Body of pancreas (tissue), 4 donors: Measurements from ENCODE around the gene CCDC68.

Source experiments
- POLR2A ChIP-seq, 3 donors: fragments of 450-650 bp; IDR thresholded peaks; one replicate each; pipeline ENCODE4 v1.6.1; 2016; ENCODE audit warnings: antibody characterized with exemption in 3 of 3, mild to moderate bottlenecking in 2 of 3
- TF ChIP-seq, protein P1 (sequence below), 7 experiments: fragments of 450-650 bp in 4 of 7; fragments of 200-600 bp in 3 of 7; sonication (generic) in 3 of 7; IDR thresholded peaks; one replicate each; pipeline ENCODE4 v1.5.1; 2016 to 2019; ENCODE audit warnings: antibody characterized with exemption in 7 of 7

DNA sequence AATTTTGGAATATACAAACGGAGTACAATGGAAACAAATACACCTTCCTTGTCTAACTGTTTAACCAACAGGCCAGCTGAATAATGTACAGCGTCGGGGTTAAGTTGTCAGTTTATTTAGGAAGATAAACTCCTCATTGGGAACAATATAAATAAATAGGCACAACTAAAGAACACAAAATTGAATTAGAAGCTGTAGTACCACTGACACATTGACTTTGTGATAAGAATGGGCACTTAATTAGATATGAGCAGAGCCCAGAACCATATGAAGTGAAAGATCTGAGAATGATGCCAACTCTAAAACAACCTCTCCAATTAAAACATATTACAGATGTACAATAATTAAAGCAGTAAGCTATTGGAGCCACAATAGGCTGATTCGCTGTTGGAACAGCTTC is 44.4 kb downstream of the CCDC68 start:
- no peak for TF ChIP-seq POLR2A (IDR thresholded peaks at IDR 0.05)
- TF ChIP-seq, protein P1, sequence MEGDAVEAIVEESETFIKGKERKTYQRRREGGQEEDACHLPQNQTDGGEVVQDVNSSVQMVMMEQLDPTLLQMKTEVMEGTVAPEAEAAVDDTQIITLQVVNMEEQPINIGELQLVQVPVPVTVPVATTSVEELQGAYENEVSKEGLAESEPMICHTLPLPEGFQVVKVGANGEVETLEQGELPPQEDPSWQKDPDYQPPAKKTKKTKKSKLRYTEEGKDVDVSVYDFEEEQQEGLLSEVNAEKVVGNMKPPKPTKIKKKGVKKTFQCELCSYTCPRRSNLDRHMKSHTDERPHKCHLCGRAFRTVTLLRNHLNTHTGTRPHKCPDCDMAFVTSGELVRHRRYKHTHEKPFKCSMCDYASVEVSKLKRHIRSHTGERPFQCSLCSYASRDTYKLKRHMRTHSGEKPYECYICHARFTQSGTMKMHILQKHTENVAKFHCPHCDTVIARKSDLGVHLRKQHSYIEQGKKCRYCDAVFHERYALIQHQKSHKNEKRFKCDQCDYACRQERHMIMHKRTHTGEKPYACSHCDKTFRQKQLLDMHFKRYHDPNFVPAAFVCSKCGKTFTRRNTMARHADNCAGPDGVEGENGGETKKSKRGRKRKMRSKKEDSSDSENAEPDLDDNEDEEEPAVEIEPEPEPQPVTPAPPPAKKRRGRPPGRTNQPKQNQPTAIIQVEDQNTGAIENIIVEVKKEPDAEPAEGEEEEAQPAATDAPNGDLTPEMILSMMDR (IDR thresholded peaks at IDR 0.05) = no peak
